ENCODE measurements around the gene PTGIR. TPM values are rescaled to one million over a fixed set of nuclear protein-coding genes. Genes with fewer than 3 reads are reported as not detected.
A peak's percentile ranks its signal among the peaks of the same experiment; 100 is the strongest.

The PTGIR gene
- total and polyA plus RNA-seq, 2 donors (not counting 1 experiment from before 2014, with no cell fraction given), result 16.5 to 27.8 TPM

DNA sequence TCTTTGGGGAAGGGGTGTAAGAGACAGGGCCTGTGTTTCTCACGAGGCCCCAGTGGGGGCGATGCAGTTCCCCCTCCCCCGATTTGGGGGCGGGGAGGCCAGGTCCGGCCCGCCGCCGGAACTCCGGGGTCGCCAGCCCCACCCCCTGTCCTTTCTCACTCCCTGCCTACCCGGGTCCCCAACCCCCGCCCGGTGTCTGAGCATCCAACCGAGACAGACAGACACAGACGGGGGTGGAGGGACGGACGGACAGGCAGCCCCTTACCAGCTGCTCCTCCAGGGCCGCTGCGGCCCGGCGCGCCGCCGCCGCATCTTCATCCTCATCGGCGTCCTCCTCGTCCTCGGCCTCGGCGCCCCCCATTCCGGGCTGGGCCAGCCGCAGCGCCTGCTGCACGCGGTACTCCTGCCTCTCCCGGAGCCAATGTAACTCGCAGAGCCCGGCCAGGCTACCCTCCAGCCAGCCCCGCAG, 35.7 kb upstream of the PTGIR start:
- H3K27ac ChIP-seq (ENCODE audit: insufficient read depth, low read length), result peak overlapping the region; percentile 57
- H3K4me3 ChIP-seq (replicated peaks in 1 of 4; ENCODE audit: control extremely low read depth in 1 of 4, insufficient read depth in 1 of 4, low read depth in 3 of 4, low read length in 4 of 4), result peak overlapping the region; percentile 38 to 80 (median 62)
- H3K9ac ChIP-seq (ENCODE audit: insufficient read depth, low read length), result peak overlapping the region; percentile 56
- no peaks in the 10 kb centered on the region for H3K36me3 ChIP-seq (ENCODE audit: control insufficient read depth, insufficient read depth, low read length)
- no peaks in the 10 kb centered on the region for H3K9me3 ChIP-seq (ENCODE audit: control insufficient read depth, insufficient read depth, low read depth, low read length)
- H3K27me3 ChIP-seq (ENCODE audit: control insufficient read depth, insufficient read depth, low read length), result no peaks in the 10 kb centered on the region
- H3K4me2 ChIP-seq (ENCODE audit: extremely low read depth, insufficient read depth, low read length), result peak overlapping the region; percentile 97
- no peaks in the 10 kb centered on the region for H4K20me1 ChIP-seq (ENCODE audit: control insufficient read depth, extremely low read depth, insufficient read depth, low read length)
- H3K79me2 ChIP-seq (ENCODE audit: control insufficient read depth, insufficient read depth, low read length), result no peaks in the 10 kb centered on the region
- H3K4me1 ChIP-seq (ENCODE audit: control insufficient read depth, extremely low read depth, insufficient read depth, low read length), result peaks cover 5% of the 10 kb centered on the region
- TF ChIP-seq EZH2 (IDR thresholded peaks at IDR 0.05; ENCODE audit: low read length, missing control alignments), result no peak
- no peak for DNase-seq (ENCODE audit: low read depth in 2 of 2)
- no peak overlapping the region for H2AFZ ChIP-seq (ENCODE audit: low read length)

DNA sequence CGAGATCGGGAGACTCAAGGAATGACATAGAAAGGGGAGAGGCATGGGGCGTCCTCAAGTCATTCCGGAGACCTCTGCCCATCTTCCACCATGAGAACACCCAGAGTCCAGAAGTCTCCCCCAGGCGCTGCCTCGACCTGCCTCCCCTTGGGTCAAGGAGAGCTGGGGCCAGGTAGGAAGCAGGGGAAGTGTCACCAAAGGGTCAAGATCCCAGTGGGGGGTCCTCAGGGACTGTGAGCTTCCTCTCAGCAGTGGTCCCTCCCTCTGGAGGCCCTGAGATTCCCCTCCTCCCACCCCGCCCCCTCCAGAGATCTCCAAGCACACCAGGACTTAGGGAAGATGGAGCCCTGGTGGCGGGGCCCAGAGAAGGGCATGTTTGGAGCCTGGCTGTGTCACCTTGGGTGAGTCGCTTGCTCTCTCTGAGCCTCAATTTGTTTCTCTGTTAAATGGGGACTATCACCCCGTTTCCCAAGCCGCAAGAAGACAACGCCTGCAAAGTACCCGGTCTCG, 35.2 kb upstream of the PTGIR start:
- Histone ChIP-seq H3K4me2 (ENCODE audit: extremely low read depth, insufficient read depth, low read length) (peak overlapping the region; percentile 97), H3K4me3 (replicated peaks in 1 of 4; ENCODE audit: control extremely low read depth in 1 of 4, insufficient read depth in 1 of 4, low read depth in 3 of 4, low read length in 4 of 4) (peak overlapping the region; percentile 38 to 80 (median 62)), H3K9ac (ENCODE audit: insufficient read depth, low read length) (peak overlapping the region; percentile 1), H4K20me1 (ENCODE audit: control insufficient read depth, extremely low read depth, insufficient read depth, low read length) (no peaks in the 10 kb centered on the region), H3K27ac (ENCODE audit: insufficient read depth, low read length) (no peak overlapping the region), H3K27me3 (ENCODE audit: control insufficient read depth, insufficient read depth, low read length) (no peaks in the 10 kb centered on the region), H3K9me3 (ENCODE audit: control insufficient read depth, insufficient read depth, low read depth, low read length) (no peaks in the 10 kb centered on the region), H2AFZ (ENCODE audit: low read length) (no peak overlapping the region), H3K36me3 (ENCODE audit: control insufficient read depth, insufficient read depth, low read length) (no peaks in the 10 kb centered on the region), H3K4me1 (ENCODE audit: control insufficient read depth, extremely low read depth, insufficient read depth, low read length) (peaks cover 5% of the 10 kb centered on the region), H3K79me2 (ENCODE audit: control insufficient read depth, insufficient read depth, low read length) (no peaks in the 10 kb centered on the region)
- TF ChIP-seq, protein P1, sequence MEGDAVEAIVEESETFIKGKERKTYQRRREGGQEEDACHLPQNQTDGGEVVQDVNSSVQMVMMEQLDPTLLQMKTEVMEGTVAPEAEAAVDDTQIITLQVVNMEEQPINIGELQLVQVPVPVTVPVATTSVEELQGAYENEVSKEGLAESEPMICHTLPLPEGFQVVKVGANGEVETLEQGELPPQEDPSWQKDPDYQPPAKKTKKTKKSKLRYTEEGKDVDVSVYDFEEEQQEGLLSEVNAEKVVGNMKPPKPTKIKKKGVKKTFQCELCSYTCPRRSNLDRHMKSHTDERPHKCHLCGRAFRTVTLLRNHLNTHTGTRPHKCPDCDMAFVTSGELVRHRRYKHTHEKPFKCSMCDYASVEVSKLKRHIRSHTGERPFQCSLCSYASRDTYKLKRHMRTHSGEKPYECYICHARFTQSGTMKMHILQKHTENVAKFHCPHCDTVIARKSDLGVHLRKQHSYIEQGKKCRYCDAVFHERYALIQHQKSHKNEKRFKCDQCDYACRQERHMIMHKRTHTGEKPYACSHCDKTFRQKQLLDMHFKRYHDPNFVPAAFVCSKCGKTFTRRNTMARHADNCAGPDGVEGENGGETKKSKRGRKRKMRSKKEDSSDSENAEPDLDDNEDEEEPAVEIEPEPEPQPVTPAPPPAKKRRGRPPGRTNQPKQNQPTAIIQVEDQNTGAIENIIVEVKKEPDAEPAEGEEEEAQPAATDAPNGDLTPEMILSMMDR (conservative IDR thresholded peaks at IDR 0.05 in 1 of 2, IDR thresholded peaks at IDR 0.05 in 1 of 2; ENCODE audit: low read depth in 1 of 2, low read length in 2 of 2), result peak in 1 of 2 donors; percentile 11
- no peak for TF ChIP-seq EZH2 (IDR thresholded peaks at IDR 0.05; ENCODE audit: low read length, missing control alignments)
- DNase-seq (ENCODE audit: low read depth in 2 of 2), result no peak

DNA sequence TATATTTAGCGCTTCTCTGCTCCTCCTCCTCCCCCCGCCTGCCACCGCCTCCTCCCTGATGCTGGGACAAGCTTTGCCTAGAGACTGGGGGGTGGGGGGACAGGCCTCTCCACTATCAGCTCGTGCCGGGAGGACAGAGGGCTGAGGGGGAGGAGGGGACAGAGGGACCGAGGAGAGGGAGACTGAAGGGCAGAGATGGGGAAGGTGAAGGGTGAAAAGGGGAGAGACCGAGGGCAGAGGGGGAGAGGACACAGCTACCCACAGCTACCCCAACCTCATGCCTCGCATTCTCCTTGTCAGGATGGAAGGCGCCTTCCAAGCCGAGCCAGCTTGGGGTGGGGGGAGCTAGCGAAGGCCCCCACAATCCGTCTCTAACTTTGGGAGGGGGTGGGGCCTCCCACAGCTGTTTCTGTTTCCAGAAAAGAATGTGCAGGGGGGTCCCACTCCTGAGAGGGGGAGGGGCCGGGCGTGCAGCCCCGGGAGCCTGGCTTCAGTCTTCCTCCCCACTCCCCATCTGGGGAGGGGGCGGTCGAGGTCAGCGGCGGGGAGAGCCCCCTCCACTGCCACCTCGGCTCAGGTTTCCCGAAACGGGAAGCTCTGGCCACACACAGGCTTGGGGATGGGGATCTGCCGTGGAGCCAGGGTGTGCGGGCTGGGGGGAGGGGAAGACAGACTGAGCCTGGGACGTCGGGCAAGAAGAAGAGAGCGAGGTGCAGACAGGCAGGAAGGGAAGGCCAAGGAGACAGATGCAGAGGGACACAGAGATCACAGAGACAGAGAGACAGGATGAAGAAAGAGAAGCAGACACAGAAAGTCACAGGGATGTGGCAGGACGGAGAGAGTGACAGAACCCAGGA, 34.5 kb upstream of the PTGIR start:
- H3K9me3 ChIP-seq (ENCODE audit: control insufficient read depth, insufficient read depth, low read depth, low read length), result no peaks in the 10 kb centered on the region
- H3K4me2 ChIP-seq (ENCODE audit: extremely low read depth, insufficient read depth, low read length), result peak overlapping the region; percentile 97
- peaks cover 7% of the 10 kb centered on the region for H3K4me1 ChIP-seq (ENCODE audit: control insufficient read depth, extremely low read depth, insufficient read depth, low read length)
- TF ChIP-seq, protein P1 (conservative IDR thresholded peaks at IDR 0.05 in 1 of 2, IDR thresholded peaks at IDR 0.05 in 1 of 2; ENCODE audit: low read depth in 1 of 2, low read length in 2 of 2), result no peak
- no peak for TF ChIP-seq EZH2 (IDR thresholded peaks at IDR 0.05; ENCODE audit: low read length, missing control alignments)
- no peak for DNase-seq (ENCODE audit: low read depth in 2 of 2)
- H3K27me3 ChIP-seq (ENCODE audit: control insufficient read depth, insufficient read depth, low read length), result no peaks in the 10 kb centered on the region
- H3K79me2 ChIP-seq (ENCODE audit: control insufficient read depth, insufficient read depth, low read length), result no peaks in the 10 kb centered on the region
- no peak overlapping the region for H3K27ac ChIP-seq (ENCODE audit: insufficient read depth, low read length)
- H3K36me3 ChIP-seq (ENCODE audit: control insufficient read depth, insufficient read depth, low read length), result no peaks in the 10 kb centered on the region
- peak overlapping the region; percentile 38 to 80 (median 62) for H3K4me3 ChIP-seq (replicated peaks in 1 of 4; ENCODE audit: control extremely low read depth in 1 of 4, insufficient read depth in 1 of 4, low read depth in 3 of 4, low read length in 4 of 4)
- no peaks in the 10 kb centered on the region for H4K20me1 ChIP-seq (ENCODE audit: control insufficient read depth, extremely low read depth, insufficient read depth, low read length)
- H2AFZ ChIP-seq (ENCODE audit: low read length), result peak overlapping the region; percentile 22
- no peak overlapping the region for H3K9ac ChIP-seq (ENCODE audit: insufficient read depth, low read length)
